Measurements from ENCODE around the gene NOTCH4. TPM values are rescaled to one million over a fixed set of nuclear protein-coding genes. Genes with fewer than 3 reads are reported as not detected.

The NOTCH4 gene
- total RNA-seq, 3 donors from 2014 or later, result 20.8 to 47.9 (median 23.8) TPM

DNA sequence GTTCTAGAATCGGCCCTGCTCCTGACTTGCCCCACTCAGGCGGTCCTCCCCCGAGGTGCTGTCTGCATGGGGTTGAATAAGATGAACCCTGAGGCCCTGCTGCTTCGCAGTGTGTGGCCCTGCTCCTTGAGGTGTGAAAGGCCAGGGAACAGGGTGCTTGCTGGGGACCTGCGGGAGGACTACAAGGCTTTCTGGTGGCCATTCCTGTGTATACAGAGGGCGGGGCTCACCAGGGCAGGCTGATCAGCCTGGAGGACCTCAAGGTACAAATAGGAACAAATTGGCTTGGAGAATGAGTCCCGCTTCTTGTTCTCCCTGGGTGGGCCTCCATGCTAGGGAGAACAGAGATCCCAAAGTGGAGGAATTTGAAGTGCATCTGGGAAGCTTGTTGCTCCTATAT, 5.7 kb downstream of the NOTCH4 start:
- Histone ChIP-seq H3K4me1 (no peaks in the 10 kb centered on the region), H3K36me3 (no peaks in the 10 kb centered on the region), H3K4me3 (no peak overlapping the region), H3K9me3 (no peaks in the 10 kb centered on the region), H3K27ac (no peak overlapping the region), H3K27me3 (no peaks in the 10 kb centered on the region)
- no peak for DNase-seq (ENCODE audit: low spot score in 2 of 2)
- intact Hi-C loops (cut with DNase I; ENCODE audit: low total_unique reads), result no loop called here
- TF ChIP-seq, protein P1, sequence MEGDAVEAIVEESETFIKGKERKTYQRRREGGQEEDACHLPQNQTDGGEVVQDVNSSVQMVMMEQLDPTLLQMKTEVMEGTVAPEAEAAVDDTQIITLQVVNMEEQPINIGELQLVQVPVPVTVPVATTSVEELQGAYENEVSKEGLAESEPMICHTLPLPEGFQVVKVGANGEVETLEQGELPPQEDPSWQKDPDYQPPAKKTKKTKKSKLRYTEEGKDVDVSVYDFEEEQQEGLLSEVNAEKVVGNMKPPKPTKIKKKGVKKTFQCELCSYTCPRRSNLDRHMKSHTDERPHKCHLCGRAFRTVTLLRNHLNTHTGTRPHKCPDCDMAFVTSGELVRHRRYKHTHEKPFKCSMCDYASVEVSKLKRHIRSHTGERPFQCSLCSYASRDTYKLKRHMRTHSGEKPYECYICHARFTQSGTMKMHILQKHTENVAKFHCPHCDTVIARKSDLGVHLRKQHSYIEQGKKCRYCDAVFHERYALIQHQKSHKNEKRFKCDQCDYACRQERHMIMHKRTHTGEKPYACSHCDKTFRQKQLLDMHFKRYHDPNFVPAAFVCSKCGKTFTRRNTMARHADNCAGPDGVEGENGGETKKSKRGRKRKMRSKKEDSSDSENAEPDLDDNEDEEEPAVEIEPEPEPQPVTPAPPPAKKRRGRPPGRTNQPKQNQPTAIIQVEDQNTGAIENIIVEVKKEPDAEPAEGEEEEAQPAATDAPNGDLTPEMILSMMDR (IDR thresholded peaks at IDR 0.05), result no peak
- TF ChIP-seq POLR2AphosphoS5 (IDR thresholded peaks at IDR 0.05) (no peak), POLR2A (IDR thresholded peaks at IDR 0.05) (no peak)

DNA sequence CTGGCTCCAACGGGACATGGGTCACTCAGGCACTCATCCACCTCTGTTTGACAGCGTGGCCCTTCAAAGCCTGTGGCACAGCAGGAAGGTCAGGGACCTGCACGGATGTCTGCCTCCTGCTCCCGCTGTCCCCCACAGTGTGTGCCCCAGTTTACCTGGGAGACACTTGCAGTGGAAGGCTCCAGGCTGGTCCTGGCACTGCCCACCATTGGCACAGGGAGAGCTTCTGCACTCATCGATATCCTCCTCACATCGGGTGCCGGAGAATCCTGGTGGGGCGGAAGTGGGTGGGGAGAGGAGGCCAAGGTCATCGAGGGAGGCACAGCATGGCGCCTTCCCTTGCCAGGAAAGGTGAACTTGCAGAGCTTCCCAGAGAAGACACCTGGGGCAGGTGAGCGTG, 6.9 kb downstream of the NOTCH4 start:
- no peaks in the 10 kb centered on the region for H3K4me1 ChIP-seq
- TF ChIP-seq POLR2A (IDR thresholded peaks at IDR 0.05) (no peak), POLR2AphosphoS5 (IDR thresholded peaks at IDR 0.05) (no peak)
- TF ChIP-seq, protein P1 (IDR thresholded peaks at IDR 0.05), result no peak
- no peak overlapping the region for H3K27ac ChIP-seq
- no peak overlapping the region for H3K4me3 ChIP-seq
- H3K27me3 ChIP-seq, result no peaks in the 10 kb centered on the region
- H3K9me3 ChIP-seq, result no peaks in the 10 kb centered on the region
- intact Hi-C loops (cut with DNase I; ENCODE audit: low total_unique reads), result no loop called here
- no peak for DNase-seq (ENCODE audit: low spot score in 2 of 2)
- H3K36me3 ChIP-seq, result no peaks in the 10 kb centered on the region

DNA sequence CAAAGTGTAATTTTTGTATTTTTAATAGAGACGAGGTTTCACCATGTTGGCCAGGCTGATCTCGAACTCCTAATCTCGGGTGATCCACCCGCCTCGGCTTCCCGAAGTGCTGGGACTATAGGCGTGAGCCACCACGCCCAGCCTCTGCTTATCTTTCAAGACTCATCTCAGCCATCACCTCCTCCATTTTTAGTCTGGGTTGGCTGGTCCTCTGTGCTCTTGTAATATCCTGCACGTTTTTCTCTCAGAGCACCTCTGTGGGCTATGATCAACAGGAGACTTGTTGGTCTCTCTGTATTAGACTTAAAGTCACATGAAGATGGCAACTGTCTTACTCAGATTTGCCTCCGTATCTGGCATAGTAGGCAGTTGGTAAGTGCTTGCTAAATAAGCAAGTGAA, 7.6 kb downstream of the NOTCH4 start:
- H3K4me3 ChIP-seq, result no peak overlapping the region
- no peaks in the 10 kb centered on the region for H3K9me3 ChIP-seq
- no peaks in the 10 kb centered on the region for H3K27me3 ChIP-seq
- intact Hi-C loops (cut with DNase I; ENCODE audit: low total_unique reads), result no loop called here
- DNase-seq (ENCODE audit: low spot score in 2 of 2), result no peak
- no peaks in the 10 kb centered on the region for H3K36me3 ChIP-seq
- H3K27ac ChIP-seq, result no peak overlapping the region
- TF ChIP-seq, protein P1 (IDR thresholded peaks at IDR 0.05), result no peak
- no peak for TF ChIP-seq POLR2A (IDR thresholded peaks at IDR 0.05)
- TF ChIP-seq POLR2AphosphoS5 (IDR thresholded peaks at IDR 0.05), result no peak
- H3K4me1 ChIP-seq, result no peaks in the 10 kb centered on the region

DNA sequence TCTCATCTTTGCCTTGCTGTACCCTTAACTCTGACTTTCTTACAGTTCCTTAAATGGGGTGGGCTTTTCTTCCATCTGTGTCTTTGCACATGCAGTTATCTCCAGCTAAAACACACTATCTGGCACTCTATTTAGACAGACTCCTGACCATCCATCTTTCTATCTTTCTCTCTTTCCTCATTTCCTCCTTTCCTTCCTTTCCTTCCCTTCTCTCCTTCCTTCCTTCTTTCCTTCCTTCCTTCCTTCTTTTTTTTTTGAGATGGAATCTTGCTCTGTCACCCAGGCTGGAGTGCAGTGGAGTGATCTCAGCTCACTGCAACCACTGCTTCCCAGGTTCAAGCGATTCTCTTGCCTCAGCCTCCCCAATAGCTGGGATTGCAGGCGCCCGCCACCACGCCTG, 8.2 kb downstream of the NOTCH4 start:
- TF ChIP-seq POLR2A (IDR thresholded peaks at IDR 0.05), result no peak
- TF ChIP-seq POLR2AphosphoS5 (IDR thresholded peaks at IDR 0.05), result no peak
- TF ChIP-seq, protein P1 (IDR thresholded peaks at IDR 0.05), result no peak

DNA sequence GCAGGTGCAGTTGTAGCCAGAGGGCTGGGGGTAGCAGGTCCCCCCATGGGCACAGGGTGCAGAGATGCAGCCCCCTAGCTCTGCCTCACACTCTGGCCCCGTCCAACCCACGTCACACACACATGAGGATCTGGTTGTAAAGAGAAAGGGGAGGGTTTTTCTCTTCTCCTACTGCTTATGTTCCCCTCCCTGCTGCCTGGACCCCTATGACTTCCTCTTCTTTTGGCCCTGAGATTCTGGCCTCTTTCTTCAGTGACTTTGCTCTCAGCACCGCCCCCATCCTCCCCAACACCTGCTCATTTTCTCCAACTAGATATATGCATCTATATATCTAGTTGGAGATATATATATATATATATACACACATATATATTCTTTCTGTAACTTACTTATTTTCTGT, 9.7 kb downstream of the NOTCH4 start:
- Histone ChIP-seq H3K4me3 (no peak overlapping the region), H3K27ac (no peak overlapping the region), H3K9me3 (no peaks in the 10 kb centered on the region), H3K36me3 (no peaks in the 10 kb centered on the region), H3K27me3 (no peaks in the 10 kb centered on the region), H3K4me1 (no peaks in the 10 kb centered on the region)
- no peak for TF ChIP-seq POLR2A (IDR thresholded peaks at IDR 0.05)
- TF ChIP-seq, protein P1 (IDR thresholded peaks at IDR 0.05), result no peak
- DNase-seq (ENCODE audit: low spot score in 2 of 2), result no peak
- intact Hi-C loops (cut with DNase I; ENCODE audit: low total_unique reads), result no loop called here

More for the DNA sequence above, 8.2 kb downstream of the NOTCH4 start:
- H3K4me3 ChIP-seq, result no peak overlapping the region
- H3K27me3 ChIP-seq, result no peaks in the 10 kb centered on the region
- no peaks in the 10 kb centered on the region for H3K9me3 ChIP-seq
- no peaks in the 10 kb centered on the region for H3K4me1 ChIP-seq
- no peak overlapping the region for H3K27ac ChIP-seq
- DNase-seq (ENCODE audit: low spot score in 2 of 2), result no peak
- intact Hi-C loops (cut with DNase I; ENCODE audit: low total_unique reads), result no loop called here
- H3K36me3 ChIP-seq, result no peaks in the 10 kb centered on the region
